H9 (cell line): ENCODE results near the gene ENKUR. TPM values are rescaled to one million over a fixed set of nuclear protein-coding genes. Genes with fewer than 3 reads are reported as not detected.

Source experiments
- DNase-seq: peaks from one replicate; pipeline ENCODE4 v3.0.0-alpha.2; 2017
- H2AFZ ChIP-seq: one replicate; pipeline ENCODE4 v1.6.1; 2013; ENCODE audit warnings: mild to moderate bottlenecking, low read length, control low read depth, moderate library complexity
- H2AK5ac ChIP-seq: 2 replicates; pipeline ENCODE4 v1.6.1; 2013; ENCODE audit warnings: low read length, control low read depth, mixed read lengths; ENCODE audit not compliant: insufficient read length
- H2BK120ac ChIP-seq: one replicate; pipeline ENCODE4 v1.6.1; 2013; ENCODE audit warnings: low read depth, mild to moderate bottlenecking, low read length, control low read depth, inconsistent platforms; ENCODE audit not compliant: poor library complexity, severe bottlenecking
- H2BK12ac ChIP-seq: 2 replicates; pipeline ENCODE4 v1.6.1; 2013; ENCODE audit warnings: low read length, control low read depth, mixed read lengths, low read depth; ENCODE audit not compliant: insufficient read length
- H2BK15ac ChIP-seq: 2 replicates; pipeline ENCODE4 v1.6.1; 2013; ENCODE audit warnings: low read depth, low read length, control low read depth
- H2BK20ac ChIP-seq: one replicate; pipeline ENCODE4 v1.6.1; 2013; ENCODE audit warnings: low read depth, mild to moderate bottlenecking, low read length, control low read depth, inconsistent platforms; ENCODE audit not compliant: poor library complexity, severe bottlenecking
- H2BK5ac ChIP-seq: 2 replicates; pipeline ENCODE4 v1.6.1; 2013; ENCODE audit warnings: low read length, control low read depth, mixed read lengths; ENCODE audit not compliant: insufficient read length
- H3K14ac ChIP-seq: 2 replicates; pipeline ENCODE4 v1.6.1; 2013; ENCODE audit warnings: low read length, control low read depth; ENCODE audit not compliant: insufficient read depth
- H3K18ac ChIP-seq: 2 replicates; pipeline ENCODE4 v1.6.1; 2013; ENCODE audit warnings: low read depth, mild to moderate bottlenecking, mixed read lengths, low read length, control low read depth; ENCODE audit not compliant: insufficient read length
- H3K23ac ChIP-seq: 2 replicates; pipeline ENCODE4 v1.6.1; 2013; ENCODE audit warnings: low read length, control low read depth, mixed read lengths, low read depth; ENCODE audit not compliant: insufficient read length
- H3K23me2 ChIP-seq: 2 replicates; pipeline ENCODE4 v1.6.1; 2013; ENCODE audit warnings: low read depth, mild to moderate bottlenecking, mixed read lengths, low read length, control low read depth; ENCODE audit not compliant: insufficient read length, poor library complexity, severe bottlenecking
- H3K27ac ChIP-seq: 2 replicates; pipeline ENCODE4 v1.5.1; 2013; ENCODE audit warnings: low read length, control low read depth, mixed read lengths, low read depth; ENCODE audit not compliant: insufficient read length
- H3K27me3 ChIP-seq: 2 replicates; pipeline ENCODE4 v1.6.1; 2013; ENCODE audit warnings: low read length, control low read depth, inconsistent platforms; ENCODE audit not compliant: insufficient read depth
- H3K4ac ChIP-seq: 2 replicates; pipeline ENCODE4 v1.6.1; 2013; ENCODE audit warnings: low read depth, mild to moderate bottlenecking, control low read depth, inconsistent platforms, low read length, moderate library complexity
- H3K4me1 ChIP-seq: 2 replicates; pipeline ENCODE4 v1.6.1; 2013; ENCODE audit warnings: low read length, control low read depth, inconsistent platforms; ENCODE audit not compliant: insufficient read depth
- H3K4me2 ChIP-seq: 2 replicates; pipeline ENCODE4 v1.6.1; 2013; ENCODE audit warnings: low read length, control low read depth, mixed read lengths; ENCODE audit not compliant: insufficient read length, insufficient read depth
- H3K56ac ChIP-seq: 2 replicates; pipeline ENCODE4 v1.6.1; 2013; ENCODE audit warnings: low read depth, mild to moderate bottlenecking, mixed read lengths, low read length, control low read depth; ENCODE audit not compliant: insufficient read length
- H3K79me1 ChIP-seq: 2 replicates; pipeline ENCODE4 v1.6.1; 2013; ENCODE audit warnings: low read depth, mild to moderate bottlenecking, moderate library complexity, low read length, control low read depth, inconsistent platforms; ENCODE audit not compliant: insufficient read depth, poor library complexity, severe bottlenecking
- H3K79me2 ChIP-seq: 2 replicates; pipeline ENCODE4 v1.6.1; 2013; ENCODE audit warnings: low read length, control low read depth, inconsistent platforms; ENCODE audit not compliant: insufficient read depth
- H3K9ac ChIP-seq: 2 replicates; pipeline ENCODE4 v1.6.1; 2013; ENCODE audit warnings: low read length, control low read depth, mixed read lengths; ENCODE audit not compliant: insufficient read length; ENCODE audit errors: extremely low read depth
- H3K9me3 ChIP-seq: one replicate; pipeline ENCODE4 v1.6.1; 2013; ENCODE audit warnings: low read depth, low read length, inconsistent platforms; ENCODE audit not compliant: control insufficient read depth
- H3T11ph ChIP-seq: one replicate; pipeline ENCODE4 v1.6.1; 2013; ENCODE audit warnings: mild to moderate bottlenecking, low read length, control low read depth, inconsistent platforms
- H4K20me1 ChIP-seq: one replicate; pipeline ENCODE4 v1.6.1; 2013; ENCODE audit not compliant: control insufficient read depth, insufficient read length, insufficient read depth
- H4K5ac ChIP-seq: 2 replicates; pipeline ENCODE4 v1.6.1; 2013; ENCODE audit warnings: low read depth, mild to moderate bottlenecking, mixed read lengths, low read length, control low read depth; ENCODE audit not compliant: insufficient read length
- H4K8ac ChIP-seq: replicated peaks from 2 replicates; pipeline ENCODE4 v1.6.1; 2013; ENCODE audit warnings: low read length, control low read depth, mixed read lengths, low read depth; ENCODE audit not compliant: insufficient read length
- H4K91ac ChIP-seq: 2 replicates; pipeline ENCODE4 v1.6.1; 2013; ENCODE audit warnings: low read depth, mild to moderate bottlenecking, moderate library complexity, mixed read lengths, low read length, control low read depth; ENCODE audit not compliant: insufficient read length
- H3K27ac Mint-ChIP-seq, 3 experiments: 2 replicates in 2 of 3; 3 replicates in 1 of 3; pipeline ENCODE4 v1.8.0; 2020 to 2021; ENCODE audit warnings: mixed read lengths in 3 of 3, mild to moderate bottlenecking in 1 of 3, moderate library complexity in 1 of 3
- H3K27me3 Mint-ChIP-seq: 2 replicates; pipeline ENCODE4 v1.8.0; 2021; ENCODE audit warnings: low read depth, mild to moderate bottlenecking, moderate library complexity, mixed read lengths
- H3K36me3 Mint-ChIP-seq, 3 experiments: 2 replicates in 2 of 3; 3 replicates in 1 of 3; pipeline ENCODE4 v1.8.0; 2020 to 2021; ENCODE audit warnings: low read depth in 3 of 3, mixed read lengths in 3 of 3; ENCODE audit not compliant: insufficient read depth in 1 of 3
- H3K4me1 Mint-ChIP-seq, 2 experiments: 2 replicates each; pipeline ENCODE4 v1.8.0; 2020; ENCODE audit warnings: mixed read lengths in 2 of 2
- H3K4me3 Mint-ChIP-seq, 2 experiments: 2 replicates in 1 of 2; 3 replicates in 1 of 2; pipeline ENCODE4 v1.8.0; 2020 to 2021; ENCODE audit warnings: mild to moderate bottlenecking in 2 of 2, mixed read lengths in 2 of 2, moderate library complexity in 1 of 2
- H3K9me3 Mint-ChIP-seq, 2 experiments: 2 replicates in 1 of 2; 3 replicates in 1 of 2; pipeline ENCODE4 v1.8.0; 2020; ENCODE audit warnings: mild to moderate bottlenecking in 2 of 2, mixed read lengths in 2 of 2, moderate library complexity in 1 of 2
- CTCF ChIP-seq: fragments of 200-600 bp; sonication (generic); conservative IDR thresholded peaks from 3 replicates; pipeline ENCODE4 v1.8.0; 2021; ENCODE audit warnings: antibody characterized with exemption, mild to moderate bottlenecking
- WGBS: extraction: QIAGEN DNeasy Blood & Tissue Kit; methylation state at CpG from one replicate; pipeline ENCODE4 v1.1.7; 2013; ENCODE audit warnings: missing lambda C conversion rate, low lambda C conversion rate, mixed read lengths; ENCODE audit not compliant: insufficient read length; ENCODE audit errors: extremely low coverage; 5-methylcytosine and 5-hydroxymethylcytosine counted together
- total RNA-seq: library from RNA; stranded (reverse); gene quantifications from 2 replicates; pipeline ENCODE4 v1.2.1, GENCODE V29; 2021

Gene ENKUR
- total RNA-seq, 1 experiment from 2014 or later = not detected

GRCh38 chr10:24981161-24981710 lies 34.7 kb downstream of the ENKUR start:
- H3K79me1 ChIP-seq = no peaks in the 10 kb centered on the region
- Mint-ChIP-seq H3K27ac (no peak overlapping the region), H3K27me3 (no peaks in the 10 kb centered on the region), H3K9me3 (no peaks in the 10 kb centered on the region; a peak in 1 of 5 replicates), H3K4me1 (peaks cover 3 to 5% of the 10 kb centered on the region in 2 experiments; a peak in 3 of 4 replicates), H3K36me3 (no peaks in the 10 kb centered on the region), H3K4me3 (no peak overlapping the region)
- H2BK120ac ChIP-seq = no peak overlapping the region
- no peaks in the 10 kb centered on the region for H3K27me3 ChIP-seq
- no peak overlapping the region for H3K4me2 ChIP-seq
- no peak overlapping the region for H4K91ac ChIP-seq
- H3T11ph ChIP-seq = no peak overlapping the region
- no peak overlapping the region for H3K14ac ChIP-seq
- no peak overlapping the region for H2AK5ac ChIP-seq
- no peak overlapping the region for H3K23ac ChIP-seq
- WGBS = no CpG with 5 or more reads among the region's 5 CpGs
- H3K9me3 ChIP-seq = no peaks in the 10 kb centered on the region
- no peaks in the 10 kb centered on the region for H3K4me1 ChIP-seq
- H3K4ac ChIP-seq = no peak overlapping the region
- H3K9ac ChIP-seq = no peak overlapping the region
- no peak for DNase-seq
- H2BK12ac ChIP-seq = no peak overlapping the region
- no peak overlapping the region for H4K8ac ChIP-seq
- no peak overlapping the region for H2BK15ac ChIP-seq
- no peak overlapping the region for H4K5ac ChIP-seq
- no peak overlapping the region for H2AFZ ChIP-seq
- H3K23me2 ChIP-seq = no peaks in the 10 kb centered on the region
- no peak overlapping the region for H3K27ac ChIP-seq
- H3K56ac ChIP-seq = no peak overlapping the region
- H2BK5ac ChIP-seq = no peak overlapping the region
- no peak overlapping the region for H2BK20ac ChIP-seq
- no peaks in the 10 kb centered on the region for H4K20me1 ChIP-seq
- H3K18ac ChIP-seq = no peak overlapping the region
- TF ChIP-seq CTCF = no peak
- H3K79me2 ChIP-seq = no peaks in the 10 kb centered on the region
